Keratinocyte (primary cell): ENCODE data around the gene SPRY1. TPM values are rescaled to one million over a fixed set of nuclear protein-coding genes. Genes with fewer than 3 reads are reported as not detected.

Source experiments
- DNase-seq: peaks from one replicate; pipeline ENCODE4 v3.0.0-alpha.2; 2011; ENCODE audit warnings: low read depth, missing footprints, low spot score
- FAIRE-seq: peaks from 2 replicates; lab custom pipeline; 2011; peaks lifted over from hg19 to GRCh38; lab: Jason Lieb, UNC
- H2AFZ ChIP-seq: 2 replicates; pipeline ENCODE4 v1.6.0; 2012; ENCODE audit warnings: low read length, control low read depth, inconsistent platforms; ENCODE audit not compliant: control insufficient read depth
- H3K27ac ChIP-seq: 2 replicates; pipeline ENCODE4 v1.5.1; 2011; ENCODE audit warnings: low read length; ENCODE audit not compliant: control insufficient read depth, insufficient read depth
- H3K27me3 ChIP-seq: 3 replicates; pipeline ENCODE4 v1.6.0; 2011; ENCODE audit warnings: low read length; ENCODE audit not compliant: control insufficient read depth, insufficient read depth; ENCODE audit errors: extremely low read depth
- H3K36me3 ChIP-seq, 2 experiments: 2 replicates in 1 of 2; 3 replicates in 1 of 2; pipeline ENCODE4 v1.5.1; 2011; ENCODE audit warnings: low read length in 2 of 2, mild to moderate bottlenecking in 1 of 2; ENCODE audit not compliant: control insufficient read depth in 2 of 2, insufficient read depth in 2 of 2; ENCODE audit errors: extremely low read depth in 1 of 2
- H3K4me1 ChIP-seq: 3 replicates; pipeline ENCODE4 v1.5.1; 2011; ENCODE audit warnings: low read length; ENCODE audit not compliant: control insufficient read depth, insufficient read depth; ENCODE audit errors: extremely low read depth
- H3K4me2 ChIP-seq: 3 replicates; pipeline ENCODE4 v1.6.0; 2011; ENCODE audit warnings: low read depth, low read length; ENCODE audit not compliant: control insufficient read depth, insufficient read depth; ENCODE audit errors: extremely low read depth
- H3K4me3 ChIP-seq, 3 experiments: fragments of 200-600 bp in 1 of 3; sonication (generic) in 1 of 3; 2 replicates in 2 of 3; 3 replicates in 1 of 3; pipeline ENCODE4 v1.5.1; 2011 to 2016; ENCODE audit warnings: low read length in 3 of 3, mild to moderate bottlenecking in 3 of 3, control low read depth in 2 of 3, inconsistent platforms in 1 of 3, low read depth in 1 of 3, mixed read lengths in 1 of 3, mixed run types in 1 of 3, moderate library complexity in 1 of 3; ENCODE audit not compliant: control insufficient read depth in 2 of 3, insufficient read depth in 2 of 3; ENCODE audit errors: extremely low read depth in 1 of 3
- H3K79me2 ChIP-seq: 2 replicates; pipeline ENCODE4 v1.6.0; 2012; ENCODE audit warnings: low read length; ENCODE audit not compliant: control insufficient read depth, insufficient read depth
- H3K9ac ChIP-seq: 3 replicates; pipeline ENCODE4 v1.6.0; 2011; ENCODE audit warnings: low read length; ENCODE audit not compliant: control insufficient read depth, insufficient read depth; ENCODE audit errors: extremely low read depth
- H3K9me1 ChIP-seq: 3 replicates; pipeline ENCODE4 v1.6.0; 2011; ENCODE audit warnings: low read length; ENCODE audit not compliant: control insufficient read depth, insufficient read depth; ENCODE audit errors: extremely low read depth
- H3K9me3 ChIP-seq: 2 replicates; pipeline ENCODE4 v1.5.1; 2012; ENCODE audit warnings: low read depth, low read length; ENCODE audit not compliant: control insufficient read depth
- H4K20me1 ChIP-seq: 3 replicates; pipeline ENCODE4 v1.6.0; 2011; ENCODE audit warnings: low read length; ENCODE audit not compliant: control insufficient read depth, insufficient read depth; ENCODE audit errors: extremely low read depth
- CTCF ChIP-seq, 3 experiments: IDR thresholded peaks in 1 of 3; conservative IDR thresholded peaks in 1 of 3; optimal IDR thresholded peaks in 1 of 3; 2 replicates in 2 of 3; 3 replicates in 1 of 3; pipeline versions ENCODE3 to v1.5.1; 2011; ENCODE audit warnings: low read length in 3 of 3, mild to moderate bottlenecking in 3 of 3, moderate library complexity in 2 of 3, control low read depth in 1 of 3, inconsistent platforms in 1 of 3; ENCODE audit not compliant: insufficient read depth in 2 of 3; ENCODE audit errors: extremely low read depth in 1 of 3
- EZH2 ChIP-seq: IDR thresholded peaks from one replicate; pipeline ENCODE4 v1.6.1; 2012; ENCODE audit warnings: inconsistent platforms, mild to moderate bottlenecking, low read length, moderate library complexity
- dilution Hi-C: fragments of 300-500 bp; cut with MboI; formaldehyde crosslinking; loops from one replicate; pipeline ENCODE4 v1.7.0; 2020; ENCODE audit warnings: low sequenced_read_pairs; ENCODE audit not compliant: extremely low pct_ligation_motif_present
- polyA plus RNA-seq, 5 experiments: library from polyadenylated mRNA; depleted of rRNA in 3 of 5; stranded (reverse) in 3 of 5; stranded (forward) in 1 of 5; unstranded in 1 of 5; fragments of >200 nt; gene quantifications; 1 replicate in 1 of 5; 2 replicates in 3 of 5; 3 replicates in 1 of 5; pipeline versions ENCODE4 v1.2.1 to v1.2.3, GENCODE V29; 2011 to 2012; ENCODE audit warnings: missing spikeins in 2 of 5, low read depth in 1 of 5, low replicate concordance in 1 of 5

SPRY1 gene
- polyA plus RNA-seq, 1 donor (not counting 4 experiments of a cell fraction or from before 2014, with no cell fraction given): 3.6 TPM

GRCh38 chr4:123399627-123400358 lies 3.2 kb downstream of the SPRY1 start:
- no peak for FAIRE-seq
- Histone ChIP-seq H3K9me3 (no peaks in the 10 kb centered on the region), H3K4me1 (peaks cover 12% of the 10 kb centered on the region), H3K9me1 (no peaks in the 10 kb centered on the region), H4K20me1 (no peaks in the 10 kb centered on the region), H3K4me3 (peak overlapping the region; percentile 65 to 87 (median 69)), H3K79me2 (peaks cover 25% of the 10 kb centered on the region), H3K27me3 (no peaks in the 10 kb centered on the region), H3K9ac (peak overlapping the region; percentile 83), H3K36me3 (peaks cover 0 to 6% of the 10 kb centered on the region in 2 experiments), H3K4me2 (peak overlapping the region; percentile 64), H3K27ac (peak overlapping the region; percentile 78), H2AFZ (peak overlapping the region; percentile 88)
- no peak for DNase-seq
- TF ChIP-seq CTCF (optimal IDR thresholded peaks at IDR 0.05 in 1 of 3, IDR thresholded peaks at IDR 0.05 in 1 of 3, conservative IDR thresholded peaks at IDR 0.05 in 1 of 3; ENCODE audit: extremely low read depth in 1 of 3, insufficient read depth in 2 of 3, low read length in 3 of 3): no peak
- no peak for TF ChIP-seq EZH2
- dilution Hi-C loops: no loop called here

- TF ChIP-seq CTCF (optimal IDR thresholded peaks at IDR 0.05 in 1 of 3, IDR thresholded peaks at IDR 0.05 in 1 of 3, conservative IDR thresholded peaks at IDR 0.05 in 1 of 3; ENCODE audit: extremely low read depth in 1 of 3, insufficient read depth in 2 of 3, low read length in 3 of 3) (no peak), EZH2 (no peak)
- H3K4me1 ChIP-seq: peaks cover 12% of the 10 kb centered on the region
- peak; percentile 52 for FAIRE-seq
- H3K9me1 ChIP-seq: no peaks in the 10 kb centered on the region
- H3K36me3 ChIP-seq: peaks cover 0 to 6% of the 10 kb centered on the region in 2 experiments
- peak overlapping the region; percentile 43 for H2AFZ ChIP-seq
- H3K4me3 ChIP-seq: peak overlapping the region in 2 of 3 experiments; percentile 3 to 87
- H3K9me3 ChIP-seq: no peaks in the 10 kb centered on the region
- peak overlapping the region; percentile 64 for H3K4me2 ChIP-seq
- no peaks in the 10 kb centered on the region for H3K27me3 ChIP-seq
- dilution Hi-C loops: no loop called here
- no peak for DNase-seq
- H3K9ac ChIP-seq: no peak overlapping the region
- H3K79me2 ChIP-seq: peaks cover 25% of the 10 kb centered on the region
- no peaks in the 10 kb centered on the region for H4K20me1 ChIP-seq
- H3K27ac ChIP-seq: no peak overlapping the region
Measured at GRCh38 chr4:123401271-123402120, 4.9 kb downstream of the SPRY1 start.
